HG03064 (cell line): Measurements from ENCODE around the gene C1RL.

Source experiments
- ATAC-seq: cut with Tn5 transposase; IDR thresholded peaks from one replicate; pipeline ENCODE4 v1.9.1; 2021; ENCODE audit warnings: low read depth; ENCODE audit not compliant: unreplicated experiment

C1RL gene

GRCh38 chr12:7139200-7139599 lies 30.2 kb upstream of the C1RL start:
- no peak for ATAC-seq

DNA sequence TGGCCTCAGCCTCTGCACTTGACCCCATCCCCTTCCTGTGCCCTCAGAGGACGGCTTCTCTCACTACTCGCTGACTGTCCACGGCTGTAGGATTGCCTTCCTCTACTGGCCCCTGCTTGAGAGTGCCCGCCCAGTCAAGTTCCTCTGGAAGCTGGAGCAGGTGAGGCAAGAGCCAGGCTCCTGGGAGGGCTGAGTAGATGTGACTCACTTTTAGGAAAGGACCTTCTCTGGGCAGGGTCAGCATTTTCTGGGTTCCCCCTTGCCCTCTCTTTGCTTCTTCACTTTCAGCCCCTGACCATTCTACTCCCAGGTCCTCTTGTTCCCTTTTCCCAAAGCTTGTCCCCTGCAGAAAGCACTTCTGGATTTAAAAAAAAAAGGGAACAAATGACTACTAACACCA lies 28.9 kb upstream of the C1RL start:
- ATAC-seq, result no peak

DNA sequence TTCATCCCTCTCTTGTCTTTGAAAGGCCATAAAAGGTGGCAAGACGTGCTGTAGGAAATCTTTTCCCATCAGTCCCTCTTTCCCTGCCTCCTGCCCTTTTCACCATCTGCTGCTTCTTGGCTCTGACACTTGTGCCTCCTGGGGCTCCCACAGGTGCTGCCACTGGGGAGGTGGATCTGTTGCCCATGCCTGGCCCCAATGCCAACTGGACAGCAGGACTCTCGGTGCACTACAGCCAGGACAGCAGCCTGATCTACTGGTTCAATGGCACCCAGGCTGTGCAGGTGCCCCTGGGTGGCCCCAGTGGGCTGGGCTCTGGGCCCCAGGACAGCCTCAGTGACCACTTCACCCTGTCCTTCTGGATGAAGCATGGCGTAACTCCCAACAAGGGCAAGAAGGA lies 27.7 kb upstream of the C1RL start:
- ATAC-seq, result no peak

GRCh38 chr12:7136071-7136470 lies 27.1 kb upstream of the C1RL start:
- ATAC-seq, result no peak

GRCh38 chr12:7134396-7135166 lies 25.6 kb upstream of the C1RL start:
- ATAC-seq, result no peak

DNA sequence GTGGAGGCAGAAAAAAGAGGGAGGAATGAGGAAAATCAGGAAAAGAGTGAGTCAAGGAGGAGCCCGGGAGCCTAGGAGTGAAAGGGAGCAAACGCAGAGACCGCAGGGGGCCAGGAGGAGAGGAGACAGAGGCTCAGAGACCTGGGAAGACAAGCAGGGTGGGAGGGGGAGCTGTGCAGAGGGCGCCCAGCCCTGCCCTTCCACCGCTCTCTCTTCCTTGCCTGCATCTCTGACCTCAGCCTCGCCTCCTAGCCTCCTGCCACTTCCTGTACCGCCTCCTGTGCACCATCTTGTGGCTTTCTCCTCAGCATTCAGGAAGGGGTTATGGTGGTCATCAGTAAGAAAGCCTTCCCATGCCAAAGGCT lies 22.5 kb upstream of the C1RL start:
- ATAC-seq, result no peak

GRCh38 chr12:7130701-7131501 lies 21.9 kb upstream of the C1RL start:
- ATAC-seq, result peak; percentile 43

- peak; percentile 55 for ATAC-seq
Measured at GRCh38 chr12:7129872-7130691, 21.1 kb upstream of the C1RL start, which contains the start of gene CLSTN3. CLSTN3 (plus strand) TSS chr12:7130371; CDS start chr12:7130649, 278 bp downstream.

- ATAC-seq, result peak; percentile 26
Measured at GRCh38 chr12:7129287-7129871, 20.4 kb upstream of the C1RL start.

DNA sequence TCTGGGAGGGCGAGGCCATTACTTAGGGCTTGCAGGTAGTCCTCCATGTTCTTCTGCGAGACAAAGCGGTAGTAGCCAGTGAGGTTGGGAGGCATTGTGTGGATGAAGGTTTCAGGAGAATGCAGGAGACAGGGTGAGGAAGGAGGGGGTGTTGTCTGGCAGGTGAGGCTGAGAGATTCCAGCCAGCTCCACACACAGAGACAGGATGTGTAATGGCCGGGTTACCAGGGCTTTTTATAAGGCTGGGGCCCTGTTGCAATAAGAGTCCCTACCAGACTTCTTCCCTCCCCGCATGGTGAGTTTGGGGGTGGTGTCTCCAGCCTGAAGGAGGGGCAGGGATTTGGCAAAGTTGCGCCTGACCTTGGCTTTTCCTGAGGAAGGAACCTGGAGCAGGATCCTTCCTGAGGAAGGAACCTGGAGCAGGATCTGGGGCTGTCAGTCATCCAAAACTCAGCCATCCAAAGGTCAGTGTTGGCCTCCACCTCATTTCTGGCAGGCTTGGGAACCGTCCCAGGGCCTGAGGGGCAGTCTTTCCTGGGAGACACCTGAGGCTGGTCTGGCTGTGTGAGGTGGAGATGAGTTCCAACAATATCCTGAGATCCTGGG lies 19.8 kb upstream of the C1RL start, which contains the start of gene RBP5:
Gene RBP5 (minus strand): TSS at position 209 of the 606 bp plus-strand sequence. CDS start 114 bp downstream, at position 95.
- ATAC-seq, result no peak

GRCh38 chr12:7127916-7128626 lies 19.1 kb upstream of the C1RL start:
- no peak for ATAC-seq

DNA sequence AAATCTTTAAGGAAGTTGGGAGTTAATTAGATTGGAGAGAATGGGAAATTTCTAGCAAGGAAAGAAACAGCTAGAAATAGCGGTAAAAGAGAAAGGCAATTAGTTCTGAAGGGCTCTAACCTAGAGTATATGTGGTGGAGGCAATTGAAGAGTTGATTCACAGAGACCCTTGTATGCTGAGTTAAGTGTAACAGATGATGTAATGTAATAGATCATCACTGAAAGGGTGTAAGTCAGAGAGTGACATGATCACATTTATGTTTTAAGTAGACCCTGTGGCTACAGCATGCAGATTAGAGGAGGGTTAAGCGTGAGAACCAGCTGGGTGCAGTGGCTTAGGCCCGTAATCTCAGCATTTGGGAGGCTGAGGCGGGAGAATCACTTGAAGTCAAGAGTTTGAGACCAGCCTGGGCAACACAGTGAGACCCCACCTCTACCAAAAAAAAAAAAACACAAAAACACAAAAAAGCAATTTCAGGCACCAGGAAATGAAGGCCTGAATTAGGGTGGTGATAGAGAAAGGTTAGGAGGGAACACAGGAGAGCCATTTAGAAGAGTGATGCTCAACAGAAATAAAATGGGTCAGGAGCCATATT lies 16.7 kb upstream of the C1RL start:
- ATAC-seq, result no peak

DNA sequence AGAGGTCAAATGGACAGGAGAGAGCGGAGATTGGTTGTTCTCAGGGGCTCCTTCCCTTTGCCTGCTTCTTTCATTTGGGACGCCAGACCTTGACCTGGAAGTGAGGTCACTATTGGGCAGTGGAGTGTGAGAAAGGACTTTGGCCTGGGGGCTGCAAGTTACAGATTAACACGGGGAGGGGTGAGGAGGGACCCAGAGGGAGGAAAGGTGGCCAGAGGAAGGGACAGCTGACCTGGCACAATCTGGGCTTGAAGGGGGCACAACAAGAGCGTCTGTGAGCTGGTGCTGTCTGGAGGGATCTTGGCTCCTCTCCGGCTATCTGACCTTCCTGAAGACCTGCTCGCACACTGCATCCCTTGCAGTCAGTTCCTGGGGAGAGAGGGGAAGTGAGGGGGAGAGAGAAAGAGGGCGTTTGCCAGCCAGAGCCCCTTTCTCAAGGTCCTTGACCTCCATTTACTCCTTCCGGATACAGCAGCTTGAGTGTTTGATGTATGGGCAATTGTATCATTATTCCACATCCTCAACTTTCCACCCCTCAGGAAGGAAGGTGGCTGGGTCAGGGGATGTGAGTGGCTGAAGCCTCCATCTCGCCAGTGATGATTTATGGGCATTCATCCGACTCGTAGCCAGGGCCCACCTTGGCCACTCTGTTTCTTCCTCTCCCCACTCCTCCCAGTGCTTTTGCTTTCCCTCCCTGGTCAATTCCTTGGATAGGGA lies 14.9 kb upstream of the C1RL start:
- ATAC-seq, result no peak

GRCh38 chr12:7122811-7123769 lies 14.1 kb upstream of the C1RL start:
- ATAC-seq, result no peak

- no peak for ATAC-seq
Measured at GRCh38 chr12:7121324-7121723, 12.3 kb upstream of the C1RL start.

DNA sequence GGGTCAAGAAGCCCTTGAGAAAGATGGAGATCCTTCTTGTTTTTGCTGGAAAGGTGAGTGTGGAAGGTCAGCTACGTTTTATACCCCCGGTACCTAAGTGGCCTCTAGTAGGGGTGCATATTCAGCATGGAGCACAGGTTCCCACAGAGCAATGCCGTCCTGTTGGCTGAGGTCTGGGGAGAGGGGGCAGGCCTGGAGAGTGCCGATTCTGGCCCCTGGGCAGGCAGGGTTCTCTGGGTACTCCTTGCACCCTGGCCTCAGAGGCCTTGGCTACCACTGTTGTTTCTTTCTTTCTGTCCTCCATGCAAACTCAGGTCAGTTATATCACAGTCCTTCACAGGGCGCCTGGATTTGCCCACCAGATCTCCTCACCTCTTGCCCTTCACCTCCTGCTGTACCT lies 11.2 kb upstream of the C1RL start:
- ATAC-seq, result no peak

- ATAC-seq, result no peak
Measured at GRCh38 chr12:7118881-7119280, 9.9 kb upstream of the C1RL start.
